ENCODE data around the gene ALDH3A1.

The ALDH3A1 gene

GRCh38 chr17:19720210-19720475, 28.0 kb downstream of the ALDH3A1 start:
- no peak for DNase-seq (ENCODE audit: low spot score)

GRCh38 chr17:19719355-19720209, 28.5 kb downstream of the ALDH3A1 start:
- no peak for DNase-seq (ENCODE audit: low spot score)

GRCh38 chr17:19718613-19719354, 29.3 kb downstream of the ALDH3A1 start:
- no peak for DNase-seq (ENCODE audit: low spot score)

GRCh38 chr17:19718041-19718612, 30.0 kb downstream of the ALDH3A1 start:
- DNase-seq (ENCODE audit: low spot score), result no peak

GRCh38 chr17:19717411-19717908, 30.6 kb downstream of the ALDH3A1 start:
- DNase-seq (ENCODE audit: low spot score), result no peak

- DNase-seq (ENCODE audit: low spot score), result no peak
Measured at GRCh38 chr17:19717031-19717360, 31.1 kb downstream of the ALDH3A1 start.

GRCh38 chr17:19716108-19717030, 31.7 kb downstream of the ALDH3A1 start, which contains the start of gene SLC47A2:
TSS of gene SLC47A2 (minus strand) at chr17:19716584. CDS start at chr17:19716555, 29 bp downstream.
- no peak for DNase-seq (ENCODE audit: low spot score)

- no peak for DNase-seq (ENCODE audit: low spot score)
Measured at GRCh38 chr17:19714542-19715411, 33.3 kb downstream of the ALDH3A1 start.

GRCh38 chr17:19713901-19714361, 34.2 kb downstream of the ALDH3A1 start:
- no peak for DNase-seq (ENCODE audit: low spot score)

- no peak for DNase-seq (ENCODE audit: low spot score)
Measured at GRCh38 chr17:19713462-19713861, 34.6 kb downstream of the ALDH3A1 start.

- DNase-seq (ENCODE audit: low spot score), result no peak
Measured at GRCh38 chr17:19712436-19713004, 35.6 kb downstream of the ALDH3A1 start.

- DNase-seq (ENCODE audit: low spot score), result no peak
Measured at GRCh38 chr17:19709841-19710240, 38.3 kb downstream of the ALDH3A1 start.

GRCh38 chr17:19708431-19709175, 39.5 kb downstream of the ALDH3A1 start:
- DNase-seq (ENCODE audit: low spot score), result no peak

GRCh38 chr17:19707728-19708221, 40.3 kb downstream of the ALDH3A1 start:
- no peak for DNase-seq (ENCODE audit: low spot score)

GRCh38 chr17:19706791-19707727, 41.0 kb downstream of the ALDH3A1 start:
- no peak for DNase-seq (ENCODE audit: low spot score)

- DNase-seq (ENCODE audit: low spot score), result no peak
Measured at GRCh38 chr17:19705771-19706770, 42.0 kb downstream of the ALDH3A1 start.

- no peak for DNase-seq (ENCODE audit: low spot score)
Measured at GRCh38 chr17:19705201-19705600, 42.9 kb downstream of the ALDH3A1 start.
